Keratinocyte (primary cell): ENCODE measurements around the gene MYO1D.

Experiments used
- CTCF ChIP-seq, 3 experiments: IDR thresholded peaks in 1 of 3; conservative IDR thresholded peaks in 1 of 3; optimal IDR thresholded peaks in 1 of 3; 2 replicates in 2 of 3; 3 replicates in 1 of 3; pipeline versions ENCODE3 to v1.5.1; 2011; ENCODE audit warnings: low read length in 3 of 3, mild to moderate bottlenecking in 3 of 3, moderate library complexity in 2 of 3, control low read depth in 1 of 3, inconsistent platforms in 1 of 3; ENCODE audit not compliant: insufficient read depth in 2 of 3; ENCODE audit errors: extremely low read depth in 1 of 3
- EZH2 ChIP-seq: IDR thresholded peaks from one replicate; pipeline ENCODE4 v1.6.1; 2012; ENCODE audit warnings: inconsistent platforms, mild to moderate bottlenecking, low read length, moderate library complexity

- TF ChIP-seq EZH2: no peak
- TF ChIP-seq CTCF (optimal IDR thresholded peaks at IDR 0.05 in 1 of 3, IDR thresholded peaks at IDR 0.05 in 1 of 3, conservative IDR thresholded peaks at IDR 0.05 in 1 of 3; ENCODE audit: extremely low read depth in 1 of 3, insufficient read depth in 2 of 3, low read length in 3 of 3): no peak
Measured at GRCh38 chr17:32777922-32778321, 99.0 kb downstream of the MYO1D start.
